ENCODE measurements around the gene NAA30. TPM values are rescaled to one million over a fixed set of nuclear protein-coding genes. Genes with fewer than 3 reads are reported as not detected.

NAA30 gene
- total RNA-seq, 4 donors from 2014 or later = 11.6 to 17.7 (median 16.7) TPM

GRCh38 chr14:57389646-57390036 lies 745 bp upstream of the NAA30 start:
- H3K36me3 ChIP-seq = no peaks in the 10 kb centered on the region
- TF ChIP-seq, protein P1, sequence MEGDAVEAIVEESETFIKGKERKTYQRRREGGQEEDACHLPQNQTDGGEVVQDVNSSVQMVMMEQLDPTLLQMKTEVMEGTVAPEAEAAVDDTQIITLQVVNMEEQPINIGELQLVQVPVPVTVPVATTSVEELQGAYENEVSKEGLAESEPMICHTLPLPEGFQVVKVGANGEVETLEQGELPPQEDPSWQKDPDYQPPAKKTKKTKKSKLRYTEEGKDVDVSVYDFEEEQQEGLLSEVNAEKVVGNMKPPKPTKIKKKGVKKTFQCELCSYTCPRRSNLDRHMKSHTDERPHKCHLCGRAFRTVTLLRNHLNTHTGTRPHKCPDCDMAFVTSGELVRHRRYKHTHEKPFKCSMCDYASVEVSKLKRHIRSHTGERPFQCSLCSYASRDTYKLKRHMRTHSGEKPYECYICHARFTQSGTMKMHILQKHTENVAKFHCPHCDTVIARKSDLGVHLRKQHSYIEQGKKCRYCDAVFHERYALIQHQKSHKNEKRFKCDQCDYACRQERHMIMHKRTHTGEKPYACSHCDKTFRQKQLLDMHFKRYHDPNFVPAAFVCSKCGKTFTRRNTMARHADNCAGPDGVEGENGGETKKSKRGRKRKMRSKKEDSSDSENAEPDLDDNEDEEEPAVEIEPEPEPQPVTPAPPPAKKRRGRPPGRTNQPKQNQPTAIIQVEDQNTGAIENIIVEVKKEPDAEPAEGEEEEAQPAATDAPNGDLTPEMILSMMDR (IDR thresholded peaks at IDR 0.05) = no peak
- TF ChIP-seq POLR2A (IDR thresholded peaks at IDR 0.05) (no peak), POLR2AphosphoS5 (IDR thresholded peaks at IDR 0.05) (no peak), EP300 (IDR thresholded peaks at IDR 0.05) (no peak)
- peak overlapping the region; percentile 94 for H3K27ac ChIP-seq
- H3K4me3 ChIP-seq = peak overlapping the region; percentile 99
- H3K9me3 ChIP-seq = no peaks in the 10 kb centered on the region
- H3K27me3 ChIP-seq = no peaks in the 10 kb centered on the region
- H3K4me1 ChIP-seq = peaks cover 34% of the 10 kb centered on the region
- WGBS = 43% methylated on average over 5 of the region's 5 CpGs
- DNase-seq (ENCODE audit: low spot score in 2 of 2) = no peak

- Histone ChIP-seq H3K4me1 (peaks cover 34% of the 10 kb centered on the region), H3K36me3 (no peaks in the 10 kb centered on the region), H3K4me3 (peak overlapping the region; percentile 99), H3K27me3 (no peaks in the 10 kb centered on the region), H3K9me3 (no peaks in the 10 kb centered on the region), H3K27ac (peak overlapping the region; percentile 94)
- WGBS = 14% methylated on average over 2 of the region's 71 CpGs
- TF ChIP-seq POLR2AphosphoS5 (IDR thresholded peaks at IDR 0.05) = no peak
- no peak for TF ChIP-seq POLR2A (IDR thresholded peaks at IDR 0.05)
- TF ChIP-seq, protein P1 (IDR thresholded peaks at IDR 0.05) = no peak
- no peak for TF ChIP-seq EP300 (IDR thresholded peaks at IDR 0.05)
- DNase-seq (ENCODE audit: low spot score in 2 of 2) = peak in 1 of 2 donors; percentile 70
Measured at GRCh38 chr14:57390806-57391516, 575 bp downstream of the NAA30 start.

- Histone ChIP-seq H3K4me1 (peaks cover 34% of the 10 kb centered on the region), H3K27ac (peak overlapping the region; percentile 94), H3K4me3 (peak overlapping the region; percentile 99), H3K36me3 (no peaks in the 10 kb centered on the region), H3K9me3 (no peaks in the 10 kb centered on the region), H3K27me3 (no peaks in the 10 kb centered on the region)
- DNase-seq (ENCODE audit: low spot score in 2 of 2) = no peak
- WGBS = 17% methylated on average over 23 of the region's 23 CpGs
- TF ChIP-seq POLR2A (IDR thresholded peaks at IDR 0.05) (no peak), EP300 (IDR thresholded peaks at IDR 0.05) (no peak), POLR2AphosphoS5 (IDR thresholded peaks at IDR 0.05) (no peak)
- TF ChIP-seq, protein P1 (IDR thresholded peaks at IDR 0.05) = no peak
Measured at GRCh38 chr14:57391517-57392195, 1.3 kb downstream of the NAA30 start.

DNA sequence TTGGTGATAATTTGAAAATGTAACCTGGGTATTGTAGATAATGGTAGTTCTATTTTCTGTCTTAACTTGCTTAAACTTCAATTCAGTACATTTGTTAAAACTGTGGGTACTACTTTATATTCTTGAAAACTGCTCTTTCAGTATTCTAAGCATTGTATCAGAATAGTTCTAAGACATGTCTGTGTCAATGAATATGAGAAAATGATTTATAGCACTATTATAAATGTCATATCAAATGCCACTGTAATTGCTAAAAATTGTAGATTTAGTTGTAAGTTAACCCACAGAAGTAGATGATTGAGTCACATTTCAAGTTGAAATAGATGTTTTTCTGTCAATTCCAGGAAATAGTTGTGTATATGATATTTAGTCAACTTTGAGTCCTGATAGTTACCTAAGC lies 2.4 kb downstream of the NAA30 start:
- Histone ChIP-seq H3K9me3 (no peaks in the 10 kb centered on the region), H3K27ac (no peak overlapping the region), H3K27me3 (no peaks in the 10 kb centered on the region), H3K4me1 (peaks cover 34% of the 10 kb centered on the region), H3K36me3 (peaks cover 6% of the 10 kb centered on the region), H3K4me3 (peak overlapping the region; percentile 99)
- no peak for DNase-seq (ENCODE audit: low spot score in 2 of 2)
- TF ChIP-seq, protein P1 (IDR thresholded peaks at IDR 0.05) = no peak
- TF ChIP-seq EP300 (IDR thresholded peaks at IDR 0.05) (no peak), POLR2AphosphoS5 (IDR thresholded peaks at IDR 0.05) (no peak), POLR2A (IDR thresholded peaks at IDR 0.05) (no peak)

Data from suprapubic skin (tissue), 4 donors.